Activated CD4-positive, CD25-positive, alpha-beta regulatory T cell (primary cell): Measurements from ENCODE around the gene TSPAN14.
"Not testable (repeated sequence)": the region's sequence is repeated elsewhere in the genome, so short reads cannot be mapped to it uniquely, and the experiment has no call there.

Experiments used
- DNase-seq, 4 experiments: peaks; one replicate each; lab custom pipeline; 2025; lab: John Stamatoyannopoulos, UW

Gene TSPAN14

DNA sequence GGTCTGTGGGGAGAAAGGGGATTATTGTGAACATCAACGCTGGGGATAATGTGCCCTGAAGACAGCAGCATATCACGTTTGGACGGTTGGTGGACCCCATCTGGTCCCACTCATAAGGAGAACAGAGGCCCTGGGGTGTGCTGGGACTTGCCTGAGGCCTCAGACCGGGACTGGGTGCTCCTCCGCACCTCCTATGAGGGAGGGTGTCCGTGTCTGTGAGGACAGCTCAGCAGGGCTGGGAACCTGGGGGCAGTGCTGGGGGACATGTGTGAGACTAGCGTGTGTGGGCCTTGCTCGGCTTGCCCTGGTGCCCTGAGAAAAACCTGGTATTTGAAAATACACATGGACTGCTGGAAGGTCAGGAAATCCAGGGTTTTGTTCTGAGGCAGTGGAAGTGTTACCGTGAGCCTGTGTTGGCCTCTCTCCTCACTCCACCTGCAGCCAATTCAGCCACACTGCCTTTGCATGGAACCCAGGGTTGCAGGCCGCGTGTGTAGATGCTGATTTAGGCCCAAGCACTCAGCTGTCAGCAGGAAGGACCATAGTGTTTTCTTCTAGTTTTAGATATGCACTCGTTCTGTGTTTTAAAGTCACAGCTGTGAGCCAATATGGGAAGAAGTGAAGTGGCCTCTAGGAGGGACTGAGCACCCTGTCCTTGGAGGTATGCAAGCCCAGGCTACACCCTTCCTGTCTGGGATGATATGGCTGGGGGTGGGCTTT is 70.2 kb downstream of the TSPAN14 start:
- no peak for DNase-seq

DNA sequence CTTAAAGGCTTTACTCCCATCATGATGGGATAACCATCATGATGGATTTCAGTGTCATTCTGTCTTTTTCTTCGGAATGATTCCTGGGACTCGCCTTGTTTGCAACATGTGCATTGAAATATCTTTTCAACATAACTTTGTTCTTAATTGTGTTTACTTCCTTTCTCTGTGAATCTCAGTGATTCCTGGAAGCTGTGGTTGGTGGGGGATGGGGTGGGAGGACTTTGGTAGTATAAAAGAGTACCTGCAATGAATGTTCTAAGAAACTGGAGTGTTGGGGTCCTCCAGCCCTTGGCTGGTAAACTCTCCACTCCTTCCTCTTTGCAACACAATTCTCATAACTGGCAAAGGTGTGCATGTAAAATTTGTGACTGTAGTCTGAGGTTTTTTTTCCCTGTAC is 72.1 kb downstream of the TSPAN14 start:
- DNase-seq, result peak in 1 of 4 experiments; percentile 15

DNA sequence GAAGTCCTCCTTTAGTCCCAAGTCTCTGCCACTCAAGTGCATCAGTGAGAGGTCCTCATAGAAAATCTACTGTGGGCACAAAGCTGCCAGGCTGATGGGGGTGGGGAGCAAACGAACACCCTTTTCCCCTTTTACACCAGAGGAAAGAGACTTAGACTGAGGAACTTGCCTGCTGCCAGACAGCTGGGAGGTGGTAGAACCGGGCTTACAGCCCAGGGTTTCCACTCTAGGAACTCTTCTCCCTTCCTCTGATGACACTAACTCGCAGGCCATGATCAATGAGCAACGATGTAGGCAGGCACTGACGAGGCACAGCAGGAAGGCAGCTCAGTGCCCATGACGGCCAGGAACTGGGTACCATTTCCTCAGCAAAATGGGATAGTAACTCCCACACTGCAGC is 72.6 kb downstream of the TSPAN14 start:
- DNase-seq, result no peak

GRCh38 chr10:80528185-80528700 is 74.1 kb downstream of the TSPAN14 start:
- no peak for DNase-seq

DNA sequence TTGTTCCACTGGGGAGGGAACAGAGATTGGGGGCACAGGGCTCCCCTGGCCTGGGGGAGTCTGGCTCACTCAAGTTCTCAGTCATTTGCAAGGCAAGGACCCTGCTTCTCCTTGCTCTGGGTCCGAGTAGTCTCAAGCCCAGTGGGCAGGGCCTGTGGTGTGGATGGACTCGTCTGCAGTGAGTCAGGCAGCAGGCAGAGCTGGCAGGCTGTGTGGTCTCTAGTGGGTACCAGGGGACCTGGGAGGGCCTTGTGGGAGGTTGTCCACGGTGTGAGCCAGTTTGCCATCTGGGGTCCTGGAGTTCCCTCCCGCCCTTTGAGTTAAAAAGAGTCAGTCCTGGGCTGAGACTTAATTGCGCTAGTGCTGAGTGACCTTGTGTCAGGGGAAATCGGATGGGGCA is 74.8 kb downstream of the TSPAN14 start:
- DNase-seq, result no peak

GRCh38 chr10:80529604-80530003 is 75.5 kb downstream of the TSPAN14 start:
- DNase-seq, result peak in 2 of 4 experiments; percentile 27 to 32

DNA sequence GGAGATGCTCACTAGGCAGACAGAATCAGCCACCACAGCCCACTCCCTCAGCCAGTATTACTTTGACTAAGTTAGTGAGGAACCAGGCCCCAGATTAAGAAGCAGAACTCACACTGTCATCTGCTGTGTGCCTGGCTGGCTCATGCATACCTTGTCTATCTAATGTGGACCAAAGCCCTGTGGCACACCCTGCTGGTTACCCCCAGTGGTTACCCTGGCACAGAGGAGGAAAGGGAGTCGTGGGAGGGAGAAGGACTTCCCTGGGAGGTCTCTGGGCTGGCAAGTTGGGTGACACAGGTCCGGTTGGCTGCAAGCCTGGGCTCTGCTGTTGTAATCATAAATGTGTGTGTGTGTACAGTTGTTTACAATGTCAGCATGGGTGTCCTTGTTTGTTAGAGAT is 76.1 kb downstream of the TSPAN14 start:
- no peak for DNase-seq

DNA sequence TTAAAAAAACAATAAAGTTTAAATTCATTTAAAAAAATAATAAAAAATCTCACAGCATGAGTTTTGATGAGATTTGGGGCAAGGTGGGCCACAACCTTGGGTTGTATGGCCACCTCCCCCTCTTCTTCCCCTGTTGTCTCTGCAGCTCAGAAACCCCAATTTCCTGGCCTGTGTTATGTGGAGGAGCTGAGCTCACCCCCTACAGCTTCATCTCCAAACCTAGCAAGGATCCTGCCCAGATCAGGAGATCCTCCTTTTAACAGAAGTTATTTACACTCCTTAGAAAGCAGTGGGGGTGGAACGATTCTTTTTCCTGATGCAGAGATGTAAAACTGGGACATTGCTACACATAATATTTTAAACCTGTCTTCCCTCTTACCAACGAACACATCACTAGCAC is 76.7 kb downstream of the TSPAN14 start:
- DNase-seq, result no peak

DNA sequence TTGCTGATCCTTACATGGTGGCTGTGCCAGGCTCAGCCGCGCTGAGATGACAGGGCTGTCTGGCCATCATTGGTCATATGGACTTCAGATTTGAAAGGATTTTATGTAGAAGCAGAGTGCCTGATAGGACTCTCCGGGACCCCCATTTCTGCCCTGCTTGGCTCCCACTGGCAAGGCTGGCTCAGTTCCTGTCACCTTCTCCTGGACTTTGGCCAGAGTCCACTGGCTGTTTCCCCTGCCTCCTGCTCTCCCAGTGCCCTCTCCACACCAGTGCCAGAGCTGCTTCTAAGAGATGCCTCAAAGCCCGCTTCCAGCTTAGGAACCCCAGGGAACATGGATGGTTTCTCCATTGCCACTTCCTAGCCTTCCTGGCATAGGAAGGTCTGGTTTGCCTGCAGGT is 78.5 kb downstream of the TSPAN14 start:
- no peak for DNase-seq

GRCh38 chr10:80534059-80534458 is 79.9 kb downstream of the TSPAN14 start:
- not testable (repeated sequence) for DNase-seq

DNA sequence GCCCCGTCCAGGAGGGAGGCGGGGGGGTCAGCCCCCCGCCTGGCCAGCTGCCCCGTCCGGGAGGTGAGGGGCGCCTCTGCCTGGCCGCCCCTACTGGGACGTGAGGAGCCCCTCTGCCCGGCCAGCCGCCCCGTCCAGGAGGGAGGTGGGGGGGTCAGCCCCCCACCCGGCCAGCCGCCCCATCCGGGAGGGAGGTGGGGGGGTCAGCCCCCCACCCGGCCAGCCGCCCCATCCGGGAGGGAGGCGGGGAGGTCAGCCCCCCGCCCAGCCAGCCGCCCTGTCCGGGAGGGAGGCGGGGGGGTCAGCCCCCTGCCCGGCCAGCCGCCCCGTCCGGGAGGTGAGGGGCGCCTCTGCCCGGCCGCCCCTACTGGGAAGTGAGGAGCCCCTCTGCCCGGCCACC is 80.5 kb downstream of the TSPAN14 start:
- DNase-seq, result not testable (repeated sequence)

DNA sequence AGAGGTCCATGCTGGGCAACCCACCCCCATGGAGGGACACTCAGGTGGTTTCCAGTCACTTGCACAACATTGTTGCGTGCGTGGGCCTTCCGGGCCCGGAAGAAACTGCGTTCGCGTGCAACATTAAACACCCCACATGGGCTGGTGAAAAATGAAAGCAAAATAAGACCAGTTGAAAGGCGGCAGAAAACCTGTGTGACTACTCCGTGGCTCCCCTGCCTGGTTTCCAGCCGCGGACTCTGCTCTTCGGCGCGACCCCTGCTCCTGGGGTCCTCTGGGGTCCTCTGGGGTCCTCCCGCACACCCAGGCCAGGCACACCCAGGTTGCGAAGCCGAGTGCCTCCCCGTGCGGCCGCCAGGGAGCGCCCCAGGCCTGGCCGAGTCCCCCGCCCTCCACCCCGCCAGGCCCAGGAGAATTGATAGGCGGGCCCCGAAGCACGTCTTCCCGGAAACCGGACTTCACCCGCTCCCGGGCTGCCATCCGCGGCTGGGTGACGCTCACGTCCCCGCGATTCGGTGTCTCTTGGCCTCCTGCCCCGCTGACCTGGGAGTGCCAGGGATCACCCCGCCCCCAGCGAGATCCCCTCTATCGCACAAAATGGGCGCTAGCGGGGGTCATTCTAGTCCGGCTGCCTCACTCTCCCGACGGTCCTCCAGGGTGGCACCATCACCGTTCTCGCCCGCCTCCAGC is 81.7 kb downstream of the TSPAN14 start:
- peak; percentile 38 to 62 (median 57) for DNase-seq

GRCh38 chr10:80536361-80536835 is 82.3 kb downstream of the TSPAN14 start:
- no peak for DNase-seq

DNA sequence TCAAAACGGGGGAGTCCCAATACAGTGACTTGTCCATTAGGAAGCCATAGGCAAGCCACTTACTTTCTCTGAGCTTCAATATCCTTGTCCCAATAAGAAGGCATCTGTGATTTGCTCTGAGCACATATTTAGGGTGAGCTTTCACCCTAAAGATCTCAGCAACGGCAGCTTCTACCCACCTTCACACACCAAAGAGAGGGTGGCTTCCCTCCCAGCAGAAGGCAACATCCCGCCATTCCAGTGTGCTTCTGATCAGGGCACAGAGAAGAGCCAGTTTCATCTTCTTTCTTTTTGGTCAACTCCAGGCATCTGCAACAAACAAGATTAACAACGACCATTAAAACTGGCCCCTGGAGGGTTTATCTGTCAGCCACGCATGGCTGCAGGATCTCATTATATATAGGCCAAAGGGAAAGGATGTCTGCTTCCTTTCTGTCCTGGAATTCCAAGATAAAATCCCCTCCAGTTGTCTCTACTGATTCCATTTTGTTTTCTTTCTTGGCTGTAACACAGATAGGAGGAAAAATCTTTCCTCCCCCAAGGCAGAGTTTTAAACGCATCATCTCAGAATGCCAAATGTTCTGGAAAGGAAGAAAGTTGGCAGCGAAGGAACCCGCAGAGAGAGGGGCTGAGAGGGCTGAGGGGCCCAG is 83.1 kb downstream of the TSPAN14 start:
- DNase-seq, result no peak

- no peak for DNase-seq
These were observed 83.8 kb downstream of the TSPAN14 start, which contains the start of gene SH2D4B for GRCh38 chr10:80537736-80538480. TSS of gene SH2D4B (plus strand) at chr10:80537902. CDS start at chr10:80538332, 430 bp downstream.

DNA sequence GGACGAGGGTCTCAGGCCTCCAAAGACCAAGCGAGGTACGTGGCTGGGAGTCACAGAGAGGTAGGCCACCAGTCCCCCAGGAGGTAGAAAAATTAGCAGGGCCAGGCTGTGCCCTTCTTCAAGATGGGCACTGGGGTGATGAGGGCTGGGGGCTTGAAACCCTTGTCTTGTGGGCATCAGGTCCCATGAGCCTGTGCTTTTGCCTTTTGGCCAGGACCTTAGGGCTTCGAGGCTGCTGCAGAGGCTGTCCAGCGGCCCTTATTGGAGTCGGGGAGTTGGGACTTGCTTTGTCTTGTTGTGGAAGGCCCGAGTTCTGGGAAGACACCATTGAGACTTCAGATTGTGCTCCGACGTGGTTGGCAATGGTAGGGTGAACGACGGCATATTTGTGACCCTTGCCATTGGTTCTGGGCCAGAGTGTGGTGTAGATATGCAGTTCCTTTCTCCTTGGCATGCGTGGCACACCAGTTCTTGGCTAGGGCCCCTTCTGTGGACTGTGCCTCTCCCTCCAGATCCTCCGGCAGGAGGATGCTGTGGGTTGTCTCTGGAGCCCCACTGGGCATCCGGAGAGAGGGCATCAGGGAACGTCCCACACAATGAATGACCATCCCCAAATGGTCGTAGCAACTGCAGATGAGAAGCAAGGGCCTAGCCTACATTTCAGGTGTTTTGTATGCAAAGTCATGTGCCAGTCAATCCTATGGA is 84.5 kb downstream of the TSPAN14 start:
- no peak for DNase-seq

GRCh38 chr10:80539421-80540031 is 85.4 kb downstream of the TSPAN14 start:
- no peak for DNase-seq

GRCh38 chr10:80540136-80540535 is 86.0 kb downstream of the TSPAN14 start:
- DNase-seq, result no peak

DNA sequence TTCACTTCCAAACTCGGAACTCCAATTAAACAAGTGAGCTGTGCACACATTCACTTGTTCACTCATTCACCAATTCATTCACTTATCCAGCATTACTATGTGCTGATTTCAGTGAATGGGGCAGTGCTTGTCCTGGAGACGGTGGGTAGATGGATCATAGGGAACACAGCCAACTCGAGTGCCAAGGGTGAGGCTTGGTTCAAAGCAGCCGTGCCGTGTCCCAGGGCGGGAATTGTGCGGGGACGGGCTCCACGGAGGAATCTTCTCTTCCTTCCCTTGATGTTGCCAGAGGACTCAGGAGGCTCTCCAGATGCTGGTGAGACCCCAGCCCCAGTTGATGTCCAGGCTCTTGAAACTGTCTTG is 86.5 kb downstream of the TSPAN14 start:
- no peak for DNase-seq

- DNase-seq, result no peak
These were observed 87.1 kb downstream of the TSPAN14 start for GRCh38 chr10:80540981-80541750.
